Measurements from ENCODE around the gene OXNAD1. TPM values are rescaled to one million over a fixed set of nuclear protein-coding genes. Genes with fewer than 3 reads are reported as not detected.

Gene OXNAD1
- total and polyA plus RNA-seq, 2 of the 13 experiments (the other 11 are each of a cell fraction or from before 2014, with no cell fraction given): 9.9 to 18.8 TPM

DNA sequence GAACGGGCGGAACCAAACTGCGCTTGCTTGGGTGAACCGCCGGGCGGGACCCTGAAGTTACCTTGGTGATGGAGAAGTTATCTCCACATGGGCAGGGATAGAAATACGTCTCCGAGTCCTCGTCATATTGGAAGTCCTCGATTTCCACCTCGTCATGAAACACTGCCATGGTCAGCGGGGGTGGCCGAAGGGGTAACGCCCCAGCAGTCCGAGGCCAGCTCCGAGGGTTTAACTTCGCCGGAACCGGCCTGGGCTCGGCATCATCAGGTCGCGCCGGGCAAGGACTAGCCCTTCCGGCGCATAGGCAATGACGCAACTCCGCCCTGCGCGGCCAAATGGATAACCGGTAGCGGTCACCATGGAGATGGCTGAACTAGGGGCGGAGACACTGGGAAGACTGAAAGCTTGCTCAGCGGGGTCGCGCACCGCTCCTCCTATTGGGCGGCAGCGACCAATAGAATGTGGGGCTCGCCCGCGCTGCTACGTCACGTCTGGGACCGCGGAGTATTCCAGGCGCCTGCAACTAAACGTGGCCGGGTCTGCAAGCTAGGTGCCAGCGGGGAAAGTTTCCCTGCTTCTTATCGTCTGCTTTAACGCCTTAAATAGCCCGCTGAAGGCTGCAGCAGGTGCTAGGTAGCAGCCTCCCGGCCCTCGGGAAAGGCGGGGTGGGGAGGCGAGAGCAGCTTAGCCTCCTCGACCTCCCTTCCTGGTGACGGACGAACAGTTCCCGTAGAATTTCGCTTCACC, at the start of gene OXNAD1, which contains the start of gene DPH3 (continued):
- TF ChIP-seq, protein P1, sequence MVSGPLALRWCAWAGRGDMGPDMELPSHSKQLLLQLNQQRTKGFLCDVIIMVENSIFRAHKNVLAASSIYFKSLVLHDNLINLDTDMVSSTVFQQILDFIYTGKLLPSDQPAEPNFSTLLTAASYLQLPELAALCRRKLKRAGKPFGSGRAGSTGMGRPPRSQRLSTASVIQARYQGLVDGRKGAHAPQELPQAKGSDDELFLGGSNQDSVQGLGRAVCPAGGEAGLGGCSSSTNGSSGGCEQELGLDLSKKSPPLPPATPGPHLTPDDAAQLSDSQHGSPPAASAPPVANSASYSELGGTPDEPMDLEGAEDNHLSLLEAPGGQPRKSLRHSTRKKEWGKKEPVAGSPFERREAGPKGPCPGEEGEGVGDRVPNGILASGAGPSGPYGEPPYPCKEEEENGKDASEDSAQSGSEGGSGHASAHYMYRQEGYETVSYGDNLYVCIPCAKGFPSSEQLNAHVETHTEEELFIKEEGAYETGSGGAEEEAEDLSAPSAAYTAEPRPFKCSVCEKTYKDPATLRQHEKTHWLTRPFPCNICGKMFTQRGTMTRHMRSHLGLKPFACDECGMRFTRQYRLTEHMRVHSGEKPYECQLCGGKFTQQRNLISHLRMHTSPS (CRISPR knock-in tag; IDR thresholded peaks at IDR 0.05; ENCODE audit: low read depth): no peak
- no peak for TF ChIP-seq PAWR (CRISPR knock-in tag; IDR thresholded peaks at IDR 0.05; ENCODE audit: borderline replicate concordance)
- TF ChIP-seq, protein P2, sequence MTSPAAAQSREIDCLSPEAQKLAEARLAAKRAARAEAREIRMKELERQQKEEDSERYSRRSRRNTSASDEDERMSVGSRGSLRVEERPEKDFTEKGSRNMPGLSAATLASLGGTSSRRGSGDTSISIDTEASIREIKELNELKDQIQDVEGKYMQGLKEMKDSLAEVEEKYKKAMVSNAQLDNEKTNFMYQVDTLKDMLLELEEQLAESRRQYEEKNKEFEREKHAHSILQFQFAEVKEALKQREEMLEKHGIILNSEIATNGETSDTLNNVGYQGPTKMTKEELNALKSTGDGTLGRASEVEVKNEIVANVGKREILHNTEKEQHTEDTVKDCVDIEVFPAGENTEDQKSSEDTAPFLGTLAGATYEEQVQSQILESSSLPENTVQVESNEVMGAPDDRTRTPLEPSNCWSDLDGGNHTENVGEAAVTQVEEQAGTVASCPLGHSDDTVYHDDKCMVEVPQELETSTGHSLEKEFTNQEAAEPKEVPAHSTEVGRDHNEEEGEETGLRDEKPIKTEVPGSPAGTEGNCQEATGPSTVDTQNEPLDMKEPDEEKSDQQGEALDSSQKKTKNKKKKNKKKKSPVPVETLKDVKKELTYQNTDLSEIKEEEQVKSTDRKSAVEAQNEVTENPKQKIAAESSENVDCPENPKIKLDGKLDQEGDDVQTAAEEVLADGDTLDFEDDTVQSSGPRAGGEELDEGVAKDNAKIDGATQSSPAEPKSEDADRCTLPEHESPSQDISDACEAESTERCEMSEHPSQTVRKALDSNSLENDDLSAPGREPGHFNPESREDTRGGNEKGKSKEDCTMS (CRISPR knock-in tag; conservative IDR thresholded peaks at IDR 0.05): no peak
- TF ChIP-seq, protein P3, sequence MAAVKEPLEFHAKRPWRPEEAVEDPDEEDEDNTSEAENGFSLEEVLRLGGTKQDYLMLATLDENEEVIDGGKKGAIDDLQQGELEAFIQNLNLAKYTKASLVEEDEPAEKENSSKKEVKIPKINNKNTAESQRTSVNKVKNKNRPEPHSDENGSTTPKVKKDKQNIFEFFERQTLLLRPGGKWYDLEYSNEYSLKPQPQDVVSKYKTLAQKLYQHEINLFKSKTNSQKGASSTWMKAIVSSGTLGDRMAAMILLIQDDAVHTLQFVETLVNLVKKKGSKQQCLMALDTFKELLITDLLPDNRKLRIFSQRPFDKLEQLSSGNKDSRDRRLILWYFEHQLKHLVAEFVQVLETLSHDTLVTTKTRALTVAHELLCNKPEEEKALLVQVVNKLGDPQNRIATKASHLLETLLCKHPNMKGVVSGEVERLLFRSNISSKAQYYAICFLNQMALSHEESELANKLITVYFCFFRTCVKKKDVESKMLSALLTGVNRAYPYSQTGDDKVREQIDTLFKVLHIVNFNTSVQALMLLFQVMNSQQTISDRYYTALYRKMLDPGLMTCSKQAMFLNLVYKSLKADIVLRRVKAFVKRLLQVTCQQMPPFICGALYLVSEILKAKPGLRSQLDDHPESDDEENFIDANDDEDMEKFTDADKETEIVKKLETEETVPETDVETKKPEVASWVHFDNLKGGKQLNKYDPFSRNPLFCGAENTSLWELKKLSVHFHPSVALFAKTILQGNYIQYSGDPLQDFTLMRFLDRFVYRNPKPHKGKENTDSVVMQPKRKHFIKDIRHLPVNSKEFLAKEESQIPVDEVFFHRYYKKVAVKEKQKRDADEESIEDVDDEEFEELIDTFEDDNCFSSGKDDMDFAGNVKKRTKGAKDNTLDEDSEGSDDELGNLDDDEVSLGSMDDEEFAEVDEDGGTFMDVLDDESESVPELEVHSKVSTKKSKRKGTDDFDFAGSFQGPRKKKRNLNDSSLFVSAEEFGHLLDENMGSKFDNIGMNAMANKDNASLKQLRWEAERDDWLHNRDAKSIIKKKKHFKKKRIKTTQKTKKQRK (IDR thresholded peaks at IDR 0.05; ENCODE audit: low read length): no peak
- TF ChIP-seq, protein P4, sequence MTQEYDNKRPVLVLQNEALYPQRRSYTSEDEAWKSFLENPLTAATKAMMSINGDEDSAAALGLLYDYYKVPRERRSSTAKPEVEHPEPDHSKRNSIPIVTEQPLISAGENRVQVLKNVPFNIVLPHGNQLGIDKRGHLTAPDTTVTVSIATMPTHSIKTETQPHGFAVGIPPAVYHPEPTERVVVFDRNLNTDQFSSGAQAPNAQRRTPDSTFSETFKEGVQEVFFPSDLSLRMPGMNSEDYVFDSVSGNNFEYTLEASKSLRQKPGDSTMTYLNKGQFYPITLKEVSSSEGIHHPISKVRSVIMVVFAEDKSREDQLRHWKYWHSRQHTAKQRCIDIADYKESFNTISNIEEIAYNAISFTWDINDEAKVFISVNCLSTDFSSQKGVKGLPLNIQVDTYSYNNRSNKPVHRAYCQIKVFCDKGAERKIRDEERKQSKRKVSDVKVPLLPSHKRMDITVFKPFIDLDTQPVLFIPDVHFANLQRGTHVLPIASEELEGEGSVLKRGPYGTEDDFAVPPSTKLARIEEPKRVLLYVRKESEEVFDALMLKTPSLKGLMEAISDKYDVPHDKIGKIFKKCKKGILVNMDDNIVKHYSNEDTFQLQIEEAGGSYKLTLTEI (CRISPR knock-in tag; conservative IDR thresholded peaks at IDR 0.05): no peak
- TF ChIP-seq CC2D1A (CRISPR knock-in tag; IDR thresholded peaks at IDR 0.05): no peak
- TF ChIP-seq ARNTL (CRISPR knock-in tag; IDR thresholded peaks at IDR 0.05): peak; percentile 62
- TF ChIP-seq, protein P5, sequence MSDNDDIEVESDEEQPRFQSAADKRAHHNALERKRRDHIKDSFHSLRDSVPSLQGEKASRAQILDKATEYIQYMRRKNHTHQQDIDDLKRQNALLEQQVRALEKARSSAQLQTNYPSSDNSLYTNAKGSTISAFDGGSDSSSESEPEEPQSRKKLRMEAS (IDR thresholded peaks at IDR 0.05): peak; percentile 74
- TF ChIP-seq, protein P6, sequence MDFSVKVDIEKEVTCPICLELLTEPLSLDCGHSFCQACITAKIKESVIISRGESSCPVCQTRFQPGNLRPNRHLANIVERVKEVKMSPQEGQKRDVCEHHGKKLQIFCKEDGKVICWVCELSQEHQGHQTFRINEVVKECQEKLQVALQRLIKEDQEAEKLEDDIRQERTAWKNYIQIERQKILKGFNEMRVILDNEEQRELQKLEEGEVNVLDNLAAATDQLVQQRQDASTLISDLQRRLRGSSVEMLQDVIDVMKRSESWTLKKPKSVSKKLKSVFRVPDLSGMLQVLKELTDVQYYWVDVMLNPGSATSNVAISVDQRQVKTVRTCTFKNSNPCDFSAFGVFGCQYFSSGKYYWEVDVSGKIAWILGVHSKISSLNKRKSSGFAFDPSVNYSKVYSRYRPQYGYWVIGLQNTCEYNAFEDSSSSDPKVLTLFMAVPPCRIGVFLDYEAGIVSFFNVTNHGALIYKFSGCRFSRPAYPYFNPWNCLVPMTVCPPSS (IDR thresholded peaks at IDR 0.05): no peak
- no peak for TF ChIP-seq MZF1 (CRISPR knock-in tag; IDR thresholded peaks at IDR 0.05; ENCODE audit: borderline replicate concordance)

Measured in HepG2 (cell line).